Stimulated activated naive CD4-positive, alpha-beta T cell treated with Interleukin-2 at 50 U/mL for 16 hours (primary cell): Measurements from ENCODE around the gene TRABD2B.
"Not testable (repeated sequence)": the region's sequence is repeated elsewhere in the genome, so short reads cannot be mapped to it uniquely, and the experiment has no call there.

Experiments
- DNase-seq: peaks from one replicate; lab custom pipeline; 2025; lab: John Stamatoyannopoulos, UW

Gene TRABD2B

GRCh38 chr1:47967864-47968555, 29.2 kb downstream of the TRABD2B start:
- DNase-seq, result no peak

- DNase-seq, result no peak
These were observed 31.4 kb downstream of the TRABD2B start for GRCh38 chr1:47965816-47966215.

- no peak for DNase-seq
These were observed 32.5 kb downstream of the TRABD2B start for GRCh38 chr1:47964636-47965035.

GRCh38 chr1:47963568-47964358, 33.4 kb downstream of the TRABD2B start:
- no peak for DNase-seq

- no peak for DNase-seq
These were observed 34.3 kb downstream of the TRABD2B start for GRCh38 chr1:47962750-47963492.

- DNase-seq, result not testable (repeated sequence)
These were observed 35.4 kb downstream of the TRABD2B start for GRCh38 chr1:47961835-47962234.

GRCh38 chr1:47956491-47956890, 40.7 kb downstream of the TRABD2B start:
- not testable (repeated sequence) for DNase-seq

- DNase-seq, result no peak
These were observed 43.5 kb downstream of the TRABD2B start for GRCh38 chr1:47953661-47954060.

GRCh38 chr1:47951545-47952235, 45.5 kb downstream of the TRABD2B start:
- DNase-seq, result no peak

- no peak for DNase-seq
These were observed 46.2 kb downstream of the TRABD2B start for GRCh38 chr1:47951026-47951425.

GRCh38 chr1:47950471-47950870, 46.7 kb downstream of the TRABD2B start:
- no peak for DNase-seq

- no peak for DNase-seq
These were observed 49.1 kb downstream of the TRABD2B start for GRCh38 chr1:47948126-47948525.

- no peak for DNase-seq
These were observed 49.7 kb downstream of the TRABD2B start for GRCh38 chr1:47947531-47947930.

GRCh38 chr1:47944561-47944960, 52.6 kb downstream of the TRABD2B start:
- DNase-seq, result no peak

- DNase-seq, result no peak
These were observed 55.0 kb downstream of the TRABD2B start for GRCh38 chr1:47942240-47942629.

GRCh38 chr1:47941609-47942239, 55.5 kb downstream of the TRABD2B start:
- no peak for DNase-seq

GRCh38 chr1:47940779-47941178, 56.4 kb downstream of the TRABD2B start:
- no peak for DNase-seq

- no peak for DNase-seq
These were observed 56.9 kb downstream of the TRABD2B start for GRCh38 chr1:47940326-47940725.

- no peak for DNase-seq
These were observed 58.7 kb downstream of the TRABD2B start for GRCh38 chr1:47938520-47938919.

- DNase-seq, result no peak
These were observed 59.5 kb downstream of the TRABD2B start for GRCh38 chr1:47937586-47938254.

- no peak for DNase-seq
These were observed 60.2 kb downstream of the TRABD2B start for GRCh38 chr1:47936916-47937551.
